ENCODE measurements around the gene CNTN2.

CNTN2 gene

GRCh38 chr1:205042911-205043806 is at the start of gene CNTN2:
TSS of gene CNTN2 (plus strand) at chr1:205043212. CDS start at chr1:205053186, 9,974 bp downstream.
- H3K9me3 ChIP-seq (ENCODE audit: insufficient read depth, low read length, severe bottlenecking) = no peaks in the 10 kb centered on the region
- no peak for ATAC-seq (ENCODE audit: insufficient read depth, low read depth)
- no peak for TF ChIP-seq EZH2 (IDR thresholded peaks at IDR 0.05; ENCODE audit: borderline replicate concordance, low read depth, low read length, severe bottlenecking)
- H3K4me1 ChIP-seq (ENCODE audit: insufficient read depth, low read length) = no peaks in the 10 kb centered on the region
- no peak within 1 kb of the TSS for H3K9ac ChIP-seq (ENCODE audit: low read depth, low read length)
- no peak for DNase-seq
- peaks cover 23% of the 10 kb centered on the region for H3K27me3 ChIP-seq (ENCODE audit: insufficient read depth, low read length, poor library complexity)
- no peaks in the 10 kb centered on the region for H3K36me3 ChIP-seq (ENCODE audit: insufficient read depth, low read length)
- no peak within 1 kb of the TSS for H3K27ac ChIP-seq (ENCODE audit: low read length)
- H3K4me3 ChIP-seq (ENCODE audit: low read depth in 1 of 2, low read length in 2 of 2) = no peak within 1 kb of the TSS
- H2AFZ ChIP-seq (ENCODE audit: low read depth, low read length) = no peak within 1 kb of the TSS
- peaks cover 5% of the 10 kb centered on the region; the same call in 1 of the 2 replicates for H4K20me1 ChIP-seq (ENCODE audit: insufficient read depth, low read length)
- no peak within 1 kb of the TSS for H3K4me2 ChIP-seq (ENCODE audit: insufficient read depth, low read length)
- H3K79me2 ChIP-seq (ENCODE audit: insufficient read depth, low read length) = no peaks in the 10 kb centered on the region

GRCh38 chr1:204994086-204994862 is 48.7 kb upstream of the CNTN2 start:
- no peak overlapping the region for H2AFZ ChIP-seq (ENCODE audit: low read depth, low read length)
- no peak for TF ChIP-seq EZH2 (IDR thresholded peaks at IDR 0.05; ENCODE audit: borderline replicate concordance, low read depth, low read length, severe bottlenecking)
- no peak for TF ChIP-seq CTCF (IDR thresholded peaks at IDR 0.05; ENCODE audit: borderline replicate concordance, extremely low read depth, low read length, poor library complexity, severe bottlenecking)
- peaks cover 7% of the 10 kb centered on the region; the same call in 1 of the 2 replicates for H4K20me1 ChIP-seq (ENCODE audit: insufficient read depth, low read length)
- H3K27me3 ChIP-seq (ENCODE audit: insufficient read depth, low read length, poor library complexity) = peaks cover 18% of the 10 kb centered on the region
- no peaks in the 10 kb centered on the region for H3K36me3 ChIP-seq (ENCODE audit: insufficient read depth, low read length)
- no peak overlapping the region for H3K9ac ChIP-seq (ENCODE audit: low read depth, low read length)
- H3K79me2 ChIP-seq (ENCODE audit: insufficient read depth, low read length) = no peaks in the 10 kb centered on the region
- H3K27ac ChIP-seq (ENCODE audit: low read length) = no peak overlapping the region
- no peaks in the 10 kb centered on the region for H3K9me3 ChIP-seq (ENCODE audit: insufficient read depth, low read length, severe bottlenecking)
- no peak for ATAC-seq (ENCODE audit: insufficient read depth, low read depth)
- H3K4me3 ChIP-seq (ENCODE audit: low read depth in 1 of 2, low read length in 2 of 2) = no peak overlapping the region
- no peaks in the 10 kb centered on the region for H3K4me1 ChIP-seq (ENCODE audit: insufficient read depth, low read length)
- DNase-seq = no peak
- no peak overlapping the region for H3K4me2 ChIP-seq (ENCODE audit: insufficient read depth, low read length)

- H3K4me1 ChIP-seq (ENCODE audit: insufficient read depth, low read length) = no peaks in the 10 kb centered on the region
- H3K9ac ChIP-seq (ENCODE audit: low read depth, low read length) = no peak overlapping the region
- no peaks in the 10 kb centered on the region for H3K9me3 ChIP-seq (ENCODE audit: insufficient read depth, low read length, severe bottlenecking)
- no peak overlapping the region for H3K4me3 ChIP-seq (ENCODE audit: low read depth in 1 of 2, low read length in 2 of 2)
- ATAC-seq (ENCODE audit: insufficient read depth, low read depth) (no peak), DNase-seq (no peak)
- peaks cover 5% of the 10 kb centered on the region for H4K20me1 ChIP-seq (ENCODE audit: insufficient read depth, low read length)
- no peak overlapping the region for H3K27ac ChIP-seq (ENCODE audit: low read length)
- no peaks in the 10 kb centered on the region for H3K36me3 ChIP-seq (ENCODE audit: insufficient read depth, low read length)
- H3K4me2 ChIP-seq (ENCODE audit: insufficient read depth, low read length) = no peak overlapping the region
- H3K27me3 ChIP-seq (ENCODE audit: insufficient read depth, low read length, poor library complexity) = peaks cover 34% of the 10 kb centered on the region
- no peak overlapping the region for H2AFZ ChIP-seq (ENCODE audit: low read depth, low read length)
- TF ChIP-seq CTCF (IDR thresholded peaks at IDR 0.05; ENCODE audit: borderline replicate concordance, extremely low read depth, low read length, poor library complexity, severe bottlenecking) (no peak), EZH2 (IDR thresholded peaks at IDR 0.05; ENCODE audit: borderline replicate concordance, low read depth, low read length, severe bottlenecking) (no peak)
- no peaks in the 10 kb centered on the region for H3K79me2 ChIP-seq (ENCODE audit: insufficient read depth, low read length)
Observed at GRCh38 chr1:204996981-204997380, 46.0 kb upstream of the CNTN2 start.
